HepG2 (cell line): ENCODE measurements around the gene RGS19. TPM values are rescaled to one million over a fixed set of nuclear protein-coding genes. Genes with fewer than 3 reads are reported as not detected.
A peak's percentile ranks its signal among the peaks of the same experiment; 100 is the strongest.
"Not testable (repeated sequence)": the region's sequence is repeated elsewhere in the genome, so short reads cannot be mapped to it uniquely, and the experiment has no call there.

Experiments used
- ATAC-seq: fragments of 200-7000 bp; cut with Tn5 transposase; 3 replicates; pipeline ENCODE4 v1.9.1; 2020; ENCODE audit warnings: mild to moderate bottlenecking, moderate library complexity
- BruUV-seq: library from RNA; stranded (reverse); fragments of 400-500 nt; replicated peaks from 2 replicates; lab custom pipeline; 2021; lab: Mats Ljungman, UMichigan
- CTCF ChIA-PET: fragments of 300-600 bp; formaldehyde crosslinking; extraction: SDS; loops from one replicate; lab custom pipeline; 2021; ENCODE audit warnings: low total read pairs, inconsistent platforms, low intra/inter-chr PET ratio; lab: Yijun Ruan, JAX
- POLR2A ChIA-PET: fragments of 350-600 bp; sonication (Branson Sonifier 250); formaldehyde crosslinking; loops from one replicate; lab custom pipeline; 2020; ENCODE audit warnings: antibody characterized with exemption, inconsistent platforms; lab: Yijun Ruan, JAX
- DNase-seq: peaks from one replicate; pipeline ENCODE4 v3.0.0-alpha.2; 2015; ENCODE audit warnings: low spot score
- FAIRE-seq: peaks from 3 replicates; lab custom pipeline; 2011; peaks lifted over from hg19 to GRCh38; lab: Jason Lieb, UNC
- H2AFZ ChIP-seq: one replicate; pipeline ENCODE4 v1.6.1; 2011; ENCODE audit warnings: low read length, inconsistent platforms
- H3K27ac ChIP-seq: fragments of 300-600 bp; 3 replicates; pipeline ENCODE4 v1.8.0; 2011; ENCODE audit warnings: mixed run types, mild to moderate bottlenecking, mixed read lengths, low read length, inconsistent platforms; ENCODE audit not compliant: insufficient read depth; ENCODE audit errors: extremely low read length
- H3K27me3 ChIP-seq, 2 experiments: fragments of 200-600 bp in 1 of 2; 2 replicates in 1 of 2; 3 replicates in 1 of 2; pipeline versions ENCODE4 v1.6.0 to v1.8.0; 2011; ENCODE audit warnings: low read length in 2 of 2, mild to moderate bottlenecking in 2 of 2, moderate library complexity in 2 of 2, inconsistent platforms in 1 of 2; ENCODE audit not compliant: insufficient read depth in 2 of 2, control insufficient read depth in 1 of 2
- H3K36me3 ChIP-seq, 2 experiments: fragments of 200-600 bp in 1 of 2; replicated peaks in 1 of 2; 2 replicates in 1 of 2; 3 replicates in 1 of 2; pipeline versions ENCODE4 v1.5.1 to v1.8.0; 2011; ENCODE audit warnings: low read length in 2 of 2, inconsistent platforms in 1 of 2; ENCODE audit not compliant: insufficient read depth in 2 of 2, control insufficient read depth in 1 of 2
- H3K4me1 ChIP-seq: 2 replicates; pipeline ENCODE4 v1.5.1; 2012; ENCODE audit warnings: low read length, inconsistent platforms; ENCODE audit not compliant: insufficient read depth
- H3K4me2 ChIP-seq: 2 replicates; pipeline ENCODE4 v1.6.0; 2011; ENCODE audit warnings: low read depth, low read length, inconsistent platforms
- H3K4me3 ChIP-seq, 3 experiments: fragments of 200-600 bp in 1 of 3; sonication (generic), shearing (Covaris generic) in 1 of 3; replicated peaks in 1 of 3; 2 replicates each; pipeline ENCODE4 v1.5.1; 2011 to 2016; ENCODE audit warnings: low read length in 3 of 3, inconsistent platforms in 2 of 3, low read depth in 2 of 3, mild to moderate bottlenecking in 2 of 3, control low read depth in 1 of 3, mixed read lengths in 1 of 3; ENCODE audit not compliant: insufficient read depth in 1 of 3
- H3K79me2 ChIP-seq: one replicate; pipeline ENCODE4 v1.6.1; 2011; ENCODE audit warnings: low read length, inconsistent platforms; ENCODE audit not compliant: insufficient read depth
- H3K9ac ChIP-seq: 2 replicates; pipeline ENCODE4 v1.6.0; 2011; ENCODE audit warnings: mild to moderate bottlenecking, low read depth, low read length, inconsistent platforms; ENCODE audit not compliant: insufficient read depth
- H3K9me3 ChIP-seq: 2 replicates; pipeline ENCODE4 v1.5.1; 2012; ENCODE audit warnings: mild to moderate bottlenecking, low read length
- H4K20me1 ChIP-seq: 2 replicates; pipeline ENCODE4 v1.6.0; 2011; ENCODE audit warnings: inconsistent platforms, mild to moderate bottlenecking, low read length, moderate library complexity; ENCODE audit not compliant: insufficient read depth
- ARNTL ChIP-seq: sonication (generic); formaldehyde crosslinking; IDR thresholded peaks from 2 replicates; pipeline ENCODE4 v1.4.0; 2020; ENCODE audit warnings: mild to moderate bottlenecking, missing genetic modification reagents
- RFX3 ChIP-seq: IDR thresholded peaks from 2 replicates; pipeline ENCODE4 v1.6.1; 2016; ENCODE audit warnings: missing biosample characterization, missing genetic modification reagents
- SALL2 ChIP-seq: sonication (generic); formaldehyde crosslinking; IDR thresholded peaks from 2 replicates; pipeline ENCODE4 v1.8.1; 2023; ENCODE audit warnings: mild to moderate bottlenecking, missing genetic modification reagents, inconsistent platforms
- ZNF180 ChIP-seq: sonication (generic); formaldehyde crosslinking; IDR thresholded peaks from 2 replicates; pipeline ENCODE4 v1.4.0; 2020; ENCODE audit warnings: low read depth, missing genetic modification reagents, borderline replicate concordance
- WGBS: methylation state at CpG from one replicate; pipeline ENCODE4 v1.1.6; 2017; ENCODE audit warnings: low lambda C conversion rate; 5-methylcytosine and 5-hydroxymethylcytosine counted together
- in situ Hi-C: cut with HindIII; loops from 2 replicates; pipeline ENCODE4 v1.10.0; 2017; ENCODE audit warnings: low pct_unique_long_range_greater_than_20kb; ENCODE audit not compliant: extremely low pct_ligation_motif_present
- intact Hi-C: fragments of 100-400 bp; cut with micrococcal nuclease; formaldehyde crosslinking; loops from one replicate; pipeline ENCODE4 v1.10.0; 2022; ENCODE audit not compliant: unreplicated experiment
- polyA plus RNA-seq, 8 experiments: library from polyadenylated mRNA; depleted of rRNA in 3 of 8; stranded (reverse) in 7 of 8; unstranded in 1 of 8; fragments of >200 nt; fragmentation: Illumina TruSeq in 4 of 8; extraction: Trizol in 4 of 8; gene quantifications; 2 replicates each; pipeline versions ENCODE4 v1.2.1 to v1.2.3, GENCODE V29; 2011 to 2016; ENCODE audit warnings: low read depth in 4 of 8, missing spikeins in 1 of 8, mixed read lengths in 1 of 8; ENCODE audit not compliant: insufficient read depth in 1 of 8
- total RNA-seq, 5 experiments: library from RNA; depleted of rRNA; stranded (reverse); fragments of >200 nt; fragmentation: Illumina TruSeq; extraction: Trizol; gene quantifications; 2 replicates each; pipeline ENCODE4 v1.2.3, GENCODE V29; 2016; ENCODE audit warnings: low read depth in 1 of 5

Gene RGS19
- total and polyA plus RNA-seq, 2 of the 13 experiments (the other 11 are each of a cell fraction or from before 2014, with no cell fraction given), result 10.7 to 11.9 TPM

DNA sequence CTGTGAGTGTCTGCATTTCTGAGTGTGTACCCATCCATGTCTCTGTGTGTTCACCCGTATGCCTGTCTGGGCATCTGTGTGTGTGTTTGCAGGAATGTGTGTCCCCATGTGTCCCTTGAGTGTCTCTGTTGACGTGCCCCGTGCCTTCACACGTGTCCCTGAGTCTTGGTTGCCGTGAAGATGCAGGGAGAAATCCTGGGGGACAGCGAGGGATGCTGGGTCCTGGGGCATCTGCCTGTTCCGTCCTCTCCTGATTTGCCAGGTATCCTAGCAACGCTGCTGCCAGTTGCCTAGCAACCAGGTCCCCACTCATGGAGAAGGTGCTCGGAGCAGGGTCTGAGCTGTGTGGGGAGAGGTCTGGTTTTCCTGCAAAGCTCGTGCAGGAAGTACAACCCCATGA, 10.8 kb upstream of the RGS19 start (continued):
- TF ChIP-seq ZNF180 (CRISPR knock-in tag) (no peak), RFX3 (CRISPR knock-in tag) (peak; percentile 35; the same call in 1 of the 2 replicates), ARNTL (CRISPR knock-in tag) (no peak), SALL2 (no peak)

DNA sequence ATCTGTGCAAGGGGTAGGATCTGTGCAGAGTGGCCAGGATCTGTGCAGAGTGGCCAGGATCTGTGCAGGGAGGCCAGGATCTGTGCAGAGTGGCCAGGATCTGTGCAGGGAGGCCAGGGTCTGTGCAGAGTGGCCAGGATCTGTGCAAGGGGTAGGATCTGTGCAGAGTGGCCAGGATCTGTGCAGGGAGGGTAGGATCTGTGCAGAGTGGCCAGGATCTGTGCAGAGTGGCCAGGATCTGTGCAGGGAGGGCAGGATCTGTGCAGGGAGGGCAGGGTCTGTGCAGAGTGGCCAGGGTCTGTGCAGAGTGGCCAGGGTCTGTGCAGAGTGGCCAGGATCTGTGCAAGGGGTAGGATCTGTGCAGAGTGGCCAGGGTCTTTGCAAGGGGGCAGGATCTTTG, 9.3 kb upstream of the RGS19 start:
- intact Hi-C loops, H3K27ac ChIP-seq, H3K79me2 ChIP-seq, POLR2A ChIA-PET, H3K36me3 ChIP-seq, CTCF ChIA-PET, in situ Hi-C loops, ATAC-seq, H2AFZ ChIP-seq, DNase-seq, H3K9ac ChIP-seq, H4K20me1 ChIP-seq, BruUV-seq, H3K4me2 ChIP-seq, H3K4me3 ChIP-seq, H3K9me3 ChIP-seq: not testable (repeated sequence)
- H3K27me3 ChIP-seq, result peaks cover 35 to 74% of the 10 kb centered on the region in 2 experiments
- FAIRE-seq, result peak; percentile 79
- H3K4me1 ChIP-seq, result peaks cover 22% of the 10 kb centered on the region

DNA sequence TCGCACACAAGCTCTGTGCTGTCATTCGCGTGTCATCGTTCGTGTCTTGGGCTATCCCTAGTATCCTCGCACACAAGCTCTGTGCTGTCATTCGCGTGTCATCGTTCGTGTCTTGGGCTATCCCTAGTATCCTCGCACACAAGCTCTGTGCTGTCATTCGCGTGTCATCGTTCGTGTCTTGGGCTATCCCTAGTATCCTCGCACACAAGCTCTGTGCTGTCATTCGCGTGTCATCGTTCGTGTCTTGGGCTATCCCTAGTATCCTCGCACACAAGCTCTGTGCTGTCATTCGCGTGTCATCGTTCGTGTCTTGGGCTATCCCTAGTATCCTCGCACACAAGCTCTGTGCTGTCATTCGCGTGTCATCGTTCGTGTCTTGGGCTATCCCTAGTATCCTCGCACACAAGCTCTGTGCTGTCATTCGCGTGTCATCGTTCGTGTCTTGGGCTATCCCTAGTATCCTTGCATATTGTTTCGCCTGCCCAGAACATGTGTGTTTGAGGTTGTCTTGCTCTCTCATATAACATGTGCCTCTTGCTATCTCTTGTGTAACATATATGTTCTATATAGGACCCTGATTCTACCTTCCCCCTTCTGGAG, 8.0 kb upstream of the RGS19 start:
- H3K4me1 ChIP-seq, result peaks cover 25% of the 10 kb centered on the region
- FAIRE-seq, intact Hi-C loops, H4K20me1 ChIP-seq, POLR2A ChIA-PET, BruUV-seq, in situ Hi-C loops, ATAC-seq, H3K4me3 ChIP-seq, H3K36me3 ChIP-seq, DNase-seq, H3K4me2 ChIP-seq, H2AFZ ChIP-seq, H3K27ac ChIP-seq, H3K79me2 ChIP-seq, CTCF ChIA-PET, H3K9me3 ChIP-seq, H3K9ac ChIP-seq: not testable (repeated sequence)
- peaks cover 31 to 73% of the 10 kb centered on the region in 2 experiments for H3K27me3 ChIP-seq
- 78% methylated on average over 10 of the region's 36 CpGs for WGBS
